Measurements from ENCODE around the gene CCL15.

- TF ChIP-seq POLR2AphosphoS5 (IDR thresholded peaks at IDR 0.05; ENCODE audit: insufficient read depth, low read depth, low read length), result no peak
- TF ChIP-seq POLR2A (IDR thresholded peaks at IDR 0.05; ENCODE audit: low read depth, low read length), result no peak
- no peak for TF ChIP-seq CTCF (IDR thresholded peaks at IDR 0.05; ENCODE audit: extremely low read depth in 1 of 2, insufficient read depth in 1 of 2, low read depth in 1 of 2, low read length in 2 of 2)
- TF ChIP-seq FOS (IDR thresholded peaks at IDR 0.05; ENCODE audit: borderline replicate concordance, insufficient read depth, low read length), result no peak
These were observed 18.1 kb upstream of the CCL15 start for GRCh38 chr17:36019423-36019822.

All from endothelial cell of umbilical vein (primary cell).